ENCODE data around the gene KRT16. TPM values are rescaled to one million over a fixed set of nuclear protein-coding genes. Genes with fewer than 3 reads are reported as not detected.
"Not testable (repeated sequence)": the region's sequence is repeated elsewhere in the genome, so short reads cannot be mapped to it uniquely, and the experiment has no call there.

Gene KRT16
- polyA plus RNA-seq, 1 donor: not detected

- Histone ChIP-seq H3K4me1 (ENCODE audit: control insufficient read depth, insufficient read depth, low read length) (no peaks in the 10 kb centered on the region), H3K4me3 (ENCODE audit: low read length) (no peak overlapping the region), H3K9me3 (ENCODE audit: control insufficient read depth, low read depth, low read length) (no peaks in the 10 kb centered on the region), H3K36me3 (ENCODE audit: control insufficient read depth, insufficient read depth, low read length) (no peaks in the 10 kb centered on the region), H3K27me3 (ENCODE audit: control insufficient read depth, insufficient read depth, low read length) (no peaks in the 10 kb centered on the region), H3K27ac (ENCODE audit: low read length) (no peak overlapping the region)
- DNase-seq: no peak
- WGBS (ENCODE audit: insufficient coverage, low lambda C conversion rate): no CpG with 5 or more reads among the region's 21 CpGs
Observed at GRCh38 chr17:41620583-41621434, 8.2 kb upstream of the KRT16 start.

- H3K4me3 ChIP-seq (ENCODE audit: low read length); H3K36me3 ChIP-seq (ENCODE audit: control insufficient read depth, insufficient read depth, low read length); DNase-seq; H3K27me3 ChIP-seq (ENCODE audit: control insufficient read depth, insufficient read depth, low read length); H3K9me3 ChIP-seq (ENCODE audit: control insufficient read depth, low read depth, low read length); H3K27ac ChIP-seq (ENCODE audit: low read length); H3K4me1 ChIP-seq (ENCODE audit: control insufficient read depth, insufficient read depth, low read length): not testable (repeated sequence)
- no CpG with 5 or more reads among the region's 6 CpGs for WGBS (ENCODE audit: insufficient coverage, low lambda C conversion rate)
Observed at GRCh38 chr17:41619927-41620582, 7.5 kb upstream of the KRT16 start.

GRCh38 chr17:41619036-41619926 is 6.7 kb upstream of the KRT16 start:
- no peak overlapping the region for H3K27ac ChIP-seq (ENCODE audit: low read length)
- H3K9me3 ChIP-seq (ENCODE audit: control insufficient read depth, low read depth, low read length): no peaks in the 10 kb centered on the region
- H3K4me1 ChIP-seq (ENCODE audit: control insufficient read depth, insufficient read depth, low read length): no peaks in the 10 kb centered on the region
- no peak for DNase-seq
- H3K4me3 ChIP-seq (ENCODE audit: low read length): no peak overlapping the region
- no peaks in the 10 kb centered on the region for H3K27me3 ChIP-seq (ENCODE audit: control insufficient read depth, insufficient read depth, low read length)
- WGBS (ENCODE audit: insufficient coverage, low lambda C conversion rate): no CpG with 5 or more reads among the region's 20 CpGs
- no peaks in the 10 kb centered on the region for H3K36me3 ChIP-seq (ENCODE audit: control insufficient read depth, insufficient read depth, low read length)

DNA sequence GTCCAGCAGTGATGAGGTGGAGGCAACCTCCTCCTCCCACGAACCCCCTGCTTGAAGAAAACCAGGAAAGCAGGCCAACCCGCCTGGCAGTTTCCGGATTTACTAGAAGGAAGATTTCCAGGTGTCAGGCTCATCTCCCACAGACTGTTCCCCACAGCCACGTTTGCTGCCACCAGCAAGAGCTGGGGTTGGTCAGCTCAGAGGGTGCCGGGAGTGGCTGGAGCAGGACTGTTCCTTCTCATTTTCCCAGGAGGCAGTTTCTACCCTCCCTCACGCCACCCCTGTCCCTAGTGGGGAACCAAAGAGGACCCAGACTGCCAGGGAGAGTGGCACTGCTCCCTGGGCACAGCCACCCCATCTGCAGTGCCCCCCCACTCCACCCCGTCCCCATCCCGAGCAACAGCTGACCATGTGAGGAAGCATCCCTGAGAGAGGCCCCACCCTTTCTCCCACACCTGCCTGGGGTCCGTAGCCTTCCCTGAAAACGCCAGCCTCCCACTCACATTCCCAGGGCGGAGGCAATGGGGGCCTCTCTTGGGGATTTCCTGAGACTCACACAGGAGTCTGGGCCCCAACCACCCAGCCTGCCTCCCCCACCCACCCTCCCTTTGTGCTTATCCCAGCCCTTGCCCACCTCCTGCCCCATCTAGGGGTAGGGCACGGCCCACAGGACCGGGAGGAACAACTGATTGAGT is 5.9 kb upstream of the KRT16 start:
- DNase-seq: no peak
- Histone ChIP-seq H3K27ac (ENCODE audit: low read length) (no peak overlapping the region), H3K36me3 (ENCODE audit: control insufficient read depth, insufficient read depth, low read length) (no peaks in the 10 kb centered on the region), H3K4me3 (ENCODE audit: low read length) (no peak overlapping the region), H3K27me3 (ENCODE audit: control insufficient read depth, insufficient read depth, low read length) (no peaks in the 10 kb centered on the region), H3K4me1 (ENCODE audit: control insufficient read depth, insufficient read depth, low read length) (no peaks in the 10 kb centered on the region), H3K9me3 (ENCODE audit: control insufficient read depth, low read depth, low read length) (no peaks in the 10 kb centered on the region)
- WGBS (ENCODE audit: insufficient coverage, low lambda C conversion rate): no CpG with 5 or more reads among the region's 13 CpGs

DNA sequence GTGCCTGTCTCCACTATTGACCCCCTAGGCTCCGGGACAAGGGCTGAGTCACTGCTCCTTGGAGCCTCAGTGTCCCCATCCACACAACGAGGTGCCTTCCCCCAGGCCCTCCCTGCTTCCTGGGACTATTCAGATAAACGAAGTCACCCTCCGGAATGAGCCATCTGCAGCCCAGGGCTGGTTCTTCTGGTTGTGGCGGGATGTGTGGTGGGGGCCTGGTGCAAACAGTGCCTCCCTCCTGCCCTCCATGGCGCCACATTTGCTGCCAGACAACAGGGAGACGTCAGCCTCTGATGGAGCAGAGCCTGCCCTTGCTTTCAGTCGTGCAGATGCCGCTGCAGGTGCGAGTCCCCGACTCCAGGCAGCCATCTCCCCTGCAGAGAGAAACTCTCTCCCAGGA is 5.1 kb upstream of the KRT16 start:
- no peaks in the 10 kb centered on the region for H3K27me3 ChIP-seq (ENCODE audit: control insufficient read depth, insufficient read depth, low read length)
- H3K9me3 ChIP-seq (ENCODE audit: control insufficient read depth, low read depth, low read length): no peaks in the 10 kb centered on the region
- WGBS (ENCODE audit: insufficient coverage, low lambda C conversion rate): no CpG with 5 or more reads among the region's 11 CpGs
- DNase-seq: no peak
- no peak overlapping the region for H3K4me3 ChIP-seq (ENCODE audit: low read length)
- no peak overlapping the region for H3K27ac ChIP-seq (ENCODE audit: low read length)
- H3K4me1 ChIP-seq (ENCODE audit: control insufficient read depth, insufficient read depth, low read length): no peaks in the 10 kb centered on the region
- H3K36me3 ChIP-seq (ENCODE audit: control insufficient read depth, insufficient read depth, low read length): no peaks in the 10 kb centered on the region

GRCh38 chr17:41617136-41617535 is 4.6 kb upstream of the KRT16 start:
- no peaks in the 10 kb centered on the region for H3K36me3 ChIP-seq (ENCODE audit: control insufficient read depth, insufficient read depth, low read length)
- no peaks in the 10 kb centered on the region for H3K27me3 ChIP-seq (ENCODE audit: control insufficient read depth, insufficient read depth, low read length)
- H3K4me3 ChIP-seq (ENCODE audit: low read length): no peak overlapping the region
- no peaks in the 10 kb centered on the region for H3K4me1 ChIP-seq (ENCODE audit: control insufficient read depth, insufficient read depth, low read length)
- WGBS (ENCODE audit: insufficient coverage, low lambda C conversion rate): no CpG with 5 or more reads among the region's 3 CpGs
- H3K27ac ChIP-seq (ENCODE audit: low read length): no peak overlapping the region
- no peaks in the 10 kb centered on the region for H3K9me3 ChIP-seq (ENCODE audit: control insufficient read depth, low read depth, low read length)
- no peak for DNase-seq

DNA sequence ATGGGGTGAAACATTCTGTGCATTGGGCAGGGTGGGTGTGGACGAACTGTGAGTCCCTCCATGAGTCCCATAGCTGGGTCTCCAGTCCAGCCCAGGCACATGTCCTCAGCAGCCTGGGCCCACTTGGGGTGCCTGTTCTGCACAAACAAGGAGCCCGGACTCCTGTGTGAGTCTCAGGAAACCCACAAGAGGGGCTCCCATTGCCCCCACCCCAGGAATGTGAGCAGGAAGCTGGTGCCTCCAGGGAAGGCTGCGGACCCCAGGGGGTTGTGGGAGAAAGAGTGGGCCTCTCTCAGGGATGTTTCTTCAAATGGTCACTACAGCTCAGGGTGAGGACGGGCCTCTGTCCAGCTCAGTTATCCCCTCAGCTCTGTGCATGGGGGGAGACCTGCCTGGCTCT is 3.9 kb upstream of the KRT16 start:
- not testable (repeated sequence) for H3K36me3 ChIP-seq (ENCODE audit: control insufficient read depth, insufficient read depth, low read length); H3K9me3 ChIP-seq (ENCODE audit: control insufficient read depth, low read depth, low read length); DNase-seq; H3K4me1 ChIP-seq (ENCODE audit: control insufficient read depth, insufficient read depth, low read length); H3K27ac ChIP-seq (ENCODE audit: low read length); H3K27me3 ChIP-seq (ENCODE audit: control insufficient read depth, insufficient read depth, low read length); H3K4me3 ChIP-seq (ENCODE audit: low read length)
- no CpG with 5 or more reads among the region's 4 CpGs for WGBS (ENCODE audit: insufficient coverage, low lambda C conversion rate)

GRCh38 chr17:41615454-41615853 is 2.9 kb upstream of the KRT16 start:
- DNase-seq: no peak
- Histone ChIP-seq H3K9me3 (ENCODE audit: control insufficient read depth, low read depth, low read length) (no peaks in the 10 kb centered on the region), H3K27me3 (ENCODE audit: control insufficient read depth, insufficient read depth, low read length) (no peaks in the 10 kb centered on the region), H3K36me3 (ENCODE audit: control insufficient read depth, insufficient read depth, low read length) (no peaks in the 10 kb centered on the region), H3K4me3 (ENCODE audit: low read length) (no peak overlapping the region), H3K27ac (ENCODE audit: low read length) (no peak overlapping the region), H3K4me1 (ENCODE audit: control insufficient read depth, insufficient read depth, low read length) (no peaks in the 10 kb centered on the region)
- no CpG with 5 or more reads among the region's 7 CpGs for WGBS (ENCODE audit: insufficient coverage, low lambda C conversion rate)

- H3K9me3 ChIP-seq (ENCODE audit: control insufficient read depth, low read depth, low read length); H3K36me3 ChIP-seq (ENCODE audit: control insufficient read depth, insufficient read depth, low read length); H3K27me3 ChIP-seq (ENCODE audit: control insufficient read depth, insufficient read depth, low read length); H3K4me1 ChIP-seq (ENCODE audit: control insufficient read depth, insufficient read depth, low read length); DNase-seq; H3K4me3 ChIP-seq (ENCODE audit: low read length); H3K27ac ChIP-seq (ENCODE audit: low read length): not testable (repeated sequence)
- no CpG with 5 or more reads among the region's 9 CpGs for WGBS (ENCODE audit: insufficient coverage, low lambda C conversion rate)
Observed at GRCh38 chr17:41614767-41615166, 2.2 kb upstream of the KRT16 start.

GRCh38 chr17:41614098-41614497 is 1.5 kb upstream of the KRT16 start:
- no peaks in the 10 kb centered on the region for H3K36me3 ChIP-seq (ENCODE audit: control insufficient read depth, insufficient read depth, low read length)
- H3K4me1 ChIP-seq (ENCODE audit: control insufficient read depth, insufficient read depth, low read length): no peaks in the 10 kb centered on the region
- no peak overlapping the region for H3K27ac ChIP-seq (ENCODE audit: low read length)
- H3K4me3 ChIP-seq (ENCODE audit: low read length): no peak overlapping the region
- H3K27me3 ChIP-seq (ENCODE audit: control insufficient read depth, insufficient read depth, low read length): peaks cover 8% of the 10 kb centered on the region
- WGBS (ENCODE audit: insufficient coverage, low lambda C conversion rate): no CpG with 5 or more reads among the region's 5 CpGs
- DNase-seq: no peak
- no peaks in the 10 kb centered on the region for H3K9me3 ChIP-seq (ENCODE audit: control insufficient read depth, low read depth, low read length)
